Lower leg skin (tissue), 3 donors: ENCODE results near the gene CDKAL1.

ENCODE experiments used
- POLR2A ChIP-seq, 2 donors: fragments of 450-650 bp; IDR thresholded peaks; one replicate each; pipeline ENCODE4 v1.6.1; 2016 to 2017; ENCODE audit warnings: antibody characterized with exemption in 2 of 2, mild to moderate bottlenecking in 1 of 2, moderate library complexity in 1 of 2
- TF ChIP-seq, protein P1 (sequence below), 3 donors: fragments of 450-650 bp; IDR thresholded peaks; one replicate each; pipeline ENCODE4 v1.5.1; 2016; ENCODE audit warnings: antibody characterized with exemption in 3 of 3, mild to moderate bottlenecking in 3 of 3, moderate library complexity in 2 of 3

DNA sequence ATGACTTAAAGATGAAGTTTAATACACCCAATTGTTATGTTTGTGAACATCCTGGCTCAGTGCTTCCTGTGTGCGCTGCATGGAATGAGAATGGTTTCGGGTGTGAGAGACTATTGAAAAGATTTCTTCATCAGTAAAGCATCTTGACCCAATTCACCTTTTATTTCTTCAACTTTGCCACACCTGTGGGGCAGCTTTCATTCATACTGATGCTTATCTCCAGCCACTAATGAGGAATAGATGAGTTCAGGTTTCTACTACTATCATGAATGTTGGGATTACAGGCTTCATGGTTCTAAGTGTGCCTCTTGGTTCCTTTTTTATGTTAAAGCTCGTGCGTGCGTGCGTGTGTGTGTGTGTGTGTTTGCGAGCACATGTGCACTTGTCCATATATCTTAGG is 685.6 kb downstream of the CDKAL1 start:
- TF ChIP-seq, protein P1, sequence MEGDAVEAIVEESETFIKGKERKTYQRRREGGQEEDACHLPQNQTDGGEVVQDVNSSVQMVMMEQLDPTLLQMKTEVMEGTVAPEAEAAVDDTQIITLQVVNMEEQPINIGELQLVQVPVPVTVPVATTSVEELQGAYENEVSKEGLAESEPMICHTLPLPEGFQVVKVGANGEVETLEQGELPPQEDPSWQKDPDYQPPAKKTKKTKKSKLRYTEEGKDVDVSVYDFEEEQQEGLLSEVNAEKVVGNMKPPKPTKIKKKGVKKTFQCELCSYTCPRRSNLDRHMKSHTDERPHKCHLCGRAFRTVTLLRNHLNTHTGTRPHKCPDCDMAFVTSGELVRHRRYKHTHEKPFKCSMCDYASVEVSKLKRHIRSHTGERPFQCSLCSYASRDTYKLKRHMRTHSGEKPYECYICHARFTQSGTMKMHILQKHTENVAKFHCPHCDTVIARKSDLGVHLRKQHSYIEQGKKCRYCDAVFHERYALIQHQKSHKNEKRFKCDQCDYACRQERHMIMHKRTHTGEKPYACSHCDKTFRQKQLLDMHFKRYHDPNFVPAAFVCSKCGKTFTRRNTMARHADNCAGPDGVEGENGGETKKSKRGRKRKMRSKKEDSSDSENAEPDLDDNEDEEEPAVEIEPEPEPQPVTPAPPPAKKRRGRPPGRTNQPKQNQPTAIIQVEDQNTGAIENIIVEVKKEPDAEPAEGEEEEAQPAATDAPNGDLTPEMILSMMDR (IDR thresholded peaks at IDR 0.05): no peak
- TF ChIP-seq POLR2A (IDR thresholded peaks at IDR 0.05): no peak
